Fibroblast of pulmonary artery (primary cell): ENCODE data around the gene SPSB4.

ENCODE experiments used
- DNase-seq: peaks from one replicate; pipeline ENCODE4 v3.0.0-alpha.2; 2010; ENCODE audit warnings: low read depth
- H3K4me3 ChIP-seq: replicated peaks from 2 replicates; pipeline ENCODE4 v1.5.1; 2011; ENCODE audit warnings: low read depth, mild to moderate bottlenecking, control low read depth, low read length, moderate library complexity
- TF ChIP-seq, protein P1 (sequence below): IDR thresholded peaks from 2 replicates; pipeline ENCODE4 v1.5.1; 2011; ENCODE audit warnings: mild to moderate bottlenecking, control low read depth, low read length, inconsistent platforms; ENCODE audit errors: missing control alignments

The SPSB4 gene

DNA sequence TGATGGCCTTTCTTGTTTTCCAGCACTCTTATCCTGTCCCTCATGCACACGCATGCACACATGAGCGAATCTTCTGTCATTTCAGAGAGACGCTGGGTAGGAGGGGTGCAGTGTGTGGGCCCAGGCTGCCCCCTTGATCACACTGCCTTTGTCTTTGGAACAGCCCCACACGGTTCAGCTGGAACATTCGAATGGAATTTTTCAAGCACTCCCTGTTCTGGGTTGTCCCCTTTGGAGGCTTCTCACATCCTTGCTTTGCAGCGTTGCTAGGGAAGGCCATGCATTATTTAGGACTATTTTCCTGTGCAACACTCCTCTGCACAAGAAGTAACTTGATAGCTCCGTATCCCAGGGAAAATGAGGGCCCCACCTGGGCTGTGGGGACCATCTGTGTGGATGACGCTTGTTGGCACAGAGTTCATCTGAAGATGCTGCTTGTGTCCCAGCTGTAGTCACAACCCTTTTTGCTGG, 78.4 kb downstream of the SPSB4 start:
- no peak for DNase-seq
- TF ChIP-seq, protein P1, sequence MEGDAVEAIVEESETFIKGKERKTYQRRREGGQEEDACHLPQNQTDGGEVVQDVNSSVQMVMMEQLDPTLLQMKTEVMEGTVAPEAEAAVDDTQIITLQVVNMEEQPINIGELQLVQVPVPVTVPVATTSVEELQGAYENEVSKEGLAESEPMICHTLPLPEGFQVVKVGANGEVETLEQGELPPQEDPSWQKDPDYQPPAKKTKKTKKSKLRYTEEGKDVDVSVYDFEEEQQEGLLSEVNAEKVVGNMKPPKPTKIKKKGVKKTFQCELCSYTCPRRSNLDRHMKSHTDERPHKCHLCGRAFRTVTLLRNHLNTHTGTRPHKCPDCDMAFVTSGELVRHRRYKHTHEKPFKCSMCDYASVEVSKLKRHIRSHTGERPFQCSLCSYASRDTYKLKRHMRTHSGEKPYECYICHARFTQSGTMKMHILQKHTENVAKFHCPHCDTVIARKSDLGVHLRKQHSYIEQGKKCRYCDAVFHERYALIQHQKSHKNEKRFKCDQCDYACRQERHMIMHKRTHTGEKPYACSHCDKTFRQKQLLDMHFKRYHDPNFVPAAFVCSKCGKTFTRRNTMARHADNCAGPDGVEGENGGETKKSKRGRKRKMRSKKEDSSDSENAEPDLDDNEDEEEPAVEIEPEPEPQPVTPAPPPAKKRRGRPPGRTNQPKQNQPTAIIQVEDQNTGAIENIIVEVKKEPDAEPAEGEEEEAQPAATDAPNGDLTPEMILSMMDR = no peak
- H3K4me3 ChIP-seq = no peak overlapping the region

DNA sequence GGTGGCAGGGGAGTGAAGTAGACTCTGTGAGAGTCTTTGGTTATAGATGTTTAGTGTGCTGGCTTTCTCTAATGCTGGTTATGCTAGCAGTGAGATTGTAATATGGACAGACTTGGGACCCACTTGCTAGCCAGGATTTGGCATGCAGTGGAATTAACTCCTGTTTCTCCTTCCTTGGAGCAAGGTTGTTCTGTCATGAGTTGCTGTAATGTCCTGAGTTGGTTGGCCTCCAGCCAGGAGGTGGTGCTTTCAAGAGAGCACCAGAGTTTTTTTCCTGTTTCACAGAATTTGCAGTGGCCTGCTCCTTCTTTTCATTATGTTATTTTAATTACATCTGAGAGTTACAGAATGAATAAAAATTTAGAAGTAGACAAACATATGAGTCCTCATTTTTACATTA, 92.4 kb downstream of the SPSB4 start:
- H3K4me3 ChIP-seq = no peak overlapping the region
- TF ChIP-seq, protein P1 = no peak
- DNase-seq = no peak

DNA sequence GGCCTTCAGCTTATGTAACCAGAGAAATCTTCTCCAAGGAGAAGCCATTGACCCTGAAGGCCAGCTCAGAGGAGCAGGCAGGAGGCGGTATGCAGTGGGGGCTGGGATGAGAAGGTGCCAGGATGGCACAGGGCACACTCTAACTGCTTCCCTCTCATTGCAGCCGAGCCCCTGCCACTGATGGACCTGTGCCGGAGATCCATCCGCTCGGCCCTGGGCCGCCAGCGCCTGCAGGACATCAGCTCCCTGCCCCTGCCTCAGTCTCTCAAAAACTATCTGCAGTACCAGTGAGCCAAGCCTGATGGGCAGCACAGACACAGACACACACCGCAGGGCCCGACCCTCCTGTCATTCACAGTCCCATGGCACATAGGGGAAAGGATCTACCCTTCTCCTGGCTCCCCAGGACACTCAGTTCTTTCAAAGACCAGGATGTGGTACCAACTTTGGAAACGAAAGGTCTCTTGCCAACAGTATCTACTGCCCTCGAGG, 95.9 kb downstream of the SPSB4 start:
- TF ChIP-seq, protein P1 = no peak
- DNase-seq = no peak
- no peak overlapping the region for H3K4me3 ChIP-seq

DNA sequence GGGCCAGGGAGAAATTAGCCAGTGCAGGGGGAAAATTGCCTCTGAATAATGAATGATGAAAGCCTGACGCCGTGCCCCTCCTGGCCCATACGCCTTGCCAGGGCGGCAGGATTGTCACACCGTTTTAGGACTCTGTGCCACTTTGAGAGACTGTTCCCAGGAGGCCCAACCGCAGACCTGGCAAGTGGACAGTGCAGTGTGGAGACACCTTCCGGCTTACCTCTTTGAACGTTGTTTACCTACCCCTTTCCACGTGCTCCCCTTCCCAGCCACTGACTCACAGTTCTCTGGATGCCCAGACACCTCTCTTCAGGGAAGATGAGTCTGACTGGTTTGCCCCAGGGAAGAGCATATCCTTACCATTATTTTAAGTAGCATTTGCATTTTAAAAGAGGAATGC, 96.5 kb downstream of the SPSB4 start:
- no peak overlapping the region for H3K4me3 ChIP-seq
- no peak for DNase-seq
- TF ChIP-seq, protein P1 = no peak

DNA sequence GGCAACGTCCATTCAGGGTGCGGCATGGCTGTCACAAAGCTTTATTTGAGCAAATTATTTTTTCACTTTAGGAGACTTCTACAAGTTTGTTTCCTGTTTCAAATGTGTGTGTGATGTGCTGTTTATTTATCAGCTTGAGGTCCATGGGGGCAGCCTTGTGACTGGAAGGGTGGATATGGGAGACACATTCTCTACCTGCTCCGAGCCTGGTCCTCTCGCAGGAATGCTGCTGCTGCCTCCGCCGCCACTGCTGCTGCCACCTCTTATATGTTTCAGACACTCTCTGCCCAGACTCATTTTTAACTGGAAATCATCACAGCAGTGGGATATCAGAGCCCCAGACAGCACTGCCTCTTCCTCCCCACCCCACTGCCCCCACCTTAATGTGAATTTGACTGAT, 97.0 kb downstream of the SPSB4 start:
- TF ChIP-seq, protein P1 = no peak
- H3K4me3 ChIP-seq = no peak overlapping the region

DNA sequence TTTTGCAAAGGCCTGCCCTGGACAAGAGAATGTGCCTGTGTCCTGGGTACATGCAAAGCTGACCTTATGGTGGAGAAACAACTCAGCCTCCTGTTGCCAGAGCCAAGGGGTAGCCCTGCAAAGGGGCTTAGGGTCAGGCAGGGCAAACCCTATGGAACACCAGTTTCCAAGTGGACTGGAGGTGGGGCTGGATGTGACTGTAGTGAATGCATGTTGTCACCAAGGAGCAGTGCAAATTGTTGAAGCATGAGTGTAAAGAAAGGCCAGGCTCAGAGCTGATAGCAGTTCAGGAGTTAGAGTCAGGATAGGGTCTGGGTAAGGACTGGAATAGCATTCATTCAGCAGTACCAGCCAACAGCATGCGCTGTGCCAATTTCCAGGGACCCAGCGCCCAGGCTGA, 97.6 kb downstream of the SPSB4 start:
- no peak overlapping the region for H3K4me3 ChIP-seq
- TF ChIP-seq, protein P1 = no peak
- no peak for DNase-seq

More for the DNA sequence above, 97.0 kb downstream of the SPSB4 start:
- DNase-seq = no peak

DNA sequence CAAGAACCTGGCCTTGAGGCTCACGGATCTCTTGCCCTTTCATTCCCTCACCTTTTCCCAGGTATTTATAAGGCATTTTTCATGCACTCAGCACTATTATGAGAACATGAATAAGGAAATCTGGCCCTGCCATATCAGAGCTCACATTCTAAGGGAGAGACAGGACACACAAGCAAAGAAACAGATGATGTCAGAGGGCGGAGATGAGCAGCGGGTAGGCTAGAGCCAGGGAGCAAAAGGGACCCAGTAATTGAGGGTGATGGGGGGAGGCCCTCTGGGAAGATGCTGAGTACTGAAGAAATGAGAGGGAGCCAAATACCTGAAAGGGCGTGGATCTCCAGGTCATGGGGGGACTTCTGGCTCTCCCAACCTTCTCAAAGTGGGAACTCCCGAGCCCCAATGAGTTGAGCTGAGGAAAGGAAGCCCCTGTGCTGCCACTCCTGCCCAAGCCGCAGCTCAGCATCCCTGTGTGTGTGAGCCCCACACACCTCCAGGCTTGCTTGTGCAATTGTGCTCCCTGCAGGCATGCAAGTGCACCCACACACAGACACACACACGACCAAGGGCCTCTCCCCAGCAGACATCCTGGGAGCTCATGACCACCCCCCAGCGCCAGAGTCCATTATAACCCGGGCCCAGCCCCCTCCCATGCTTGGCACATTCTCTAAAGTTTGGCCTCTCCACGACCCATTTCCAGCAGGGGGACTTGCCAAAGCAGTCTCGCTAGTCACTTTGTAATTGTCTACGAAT, 99.1 kb downstream of the SPSB4 start:
- no peak for DNase-seq
- TF ChIP-seq, protein P1 = no peak
- no peak overlapping the region for H3K4me3 ChIP-seq
